SK-N-SH (cell line): ENCODE results near the gene ZNF512B. TPM values are rescaled to one million over a fixed set of nuclear protein-coding genes. Genes with fewer than 3 reads are reported as not detected.

Experiments used
- CTCF ChIA-PET: fragments of 300-600, 350-600 bp; formaldehyde crosslinking; extraction: SDS; loops from one replicate; lab custom pipeline; 2021; lab: Yijun Ruan, JAX
- POLR2A ChIA-PET: fragments of 350-600 bp; sonication (Branson Sonifier 250); formaldehyde crosslinking; extraction: SDS; loops from one replicate; lab custom pipeline; 2020; ENCODE audit warnings: antibody characterized with exemption, inconsistent platforms; lab: Yijun Ruan, JAX
- DNase-seq: peaks from one replicate; pipeline ENCODE4 v3.0.0; 2012
- H2AFZ ChIP-seq: fragments of 200-600 bp; sonication (generic); 2 replicates; pipeline ENCODE4 v1.8.1; 2016; ENCODE audit warnings: antibody characterized with exemption, mild to moderate bottlenecking, low read depth
- H3F3A ChIP-seq: fragments of 200-600 bp; sonication (generic); replicated peaks from 2 replicates; pipeline ENCODE3; 2016; ENCODE audit warnings: antibody characterized with exemption, mild to moderate bottlenecking; ENCODE audit not compliant: insufficient read depth
- H3K27ac ChIP-seq, 2 experiments: fragments of 200-500 bp in 1 of 2; fragments of 200-600 bp in 1 of 2; sonication (Bioruptor generic) in 1 of 2; sonication (generic), shearing (Covaris generic) in 1 of 2; 2 replicates each; pipeline versions ENCODE4 v1.5.1 to v1.6.1; 2014 to 2016; ENCODE audit warnings: low read depth in 2 of 2, inconsistent platforms in 1 of 2, low read length in 1 of 2, mild to moderate bottlenecking in 1 of 2, mixed read lengths in 1 of 2
- H3K27me3 ChIP-seq: fragments of 200-600 bp; sonication (generic), shearing (Covaris generic); 2 replicates; pipeline ENCODE4 v1.6.1; 2016; ENCODE audit warnings: mixed run types; ENCODE audit not compliant: insufficient read depth
- H3K36me3 ChIP-seq, 2 experiments: fragments of 200-500 bp in 1 of 2; fragments of 200-600 bp in 1 of 2; sonication (Bioruptor generic) in 1 of 2; sonication (generic) in 1 of 2; replicated peaks in 1 of 2; 2 replicates each; pipeline versions ENCODE3 to v1.5.1; 2014 to 2016; ENCODE audit warnings: low read length in 1 of 2, mild to moderate bottlenecking in 1 of 2; ENCODE audit not compliant: insufficient read depth in 2 of 2, control insufficient read depth in 1 of 2
- H3K4me1 ChIP-seq, 2 experiments: fragments of 200-500 bp in 1 of 2; fragments of 200-600 bp in 1 of 2; sonication (Bioruptor generic) in 1 of 2; sonication (generic), shearing (Covaris generic) in 1 of 2; 2 replicates each; pipeline versions ENCODE4 v1.5.1 to v1.6.1; 2014 to 2016; ENCODE audit warnings: low read depth in 1 of 2, low read length in 1 of 2, mixed run types in 1 of 2; ENCODE audit not compliant: insufficient read depth in 2 of 2, control insufficient read depth in 1 of 2
- H3K4me2 ChIP-seq: fragments of 200-600 bp; sonication (generic), shearing (Covaris generic); 2 replicates; pipeline ENCODE4 v1.6.1; 2017; ENCODE audit warnings: mixed run types
- H3K4me3 ChIP-seq, 2 experiments: fragments of 200-500 bp in 1 of 2; fragments of 200-600 bp in 1 of 2; sonication (Bioruptor generic) in 1 of 2; sonication (generic), shearing (Covaris generic) in 1 of 2; 2 replicates each; pipeline versions ENCODE4 v1.5.1 to v1.8.1; 2014 to 2016; ENCODE audit warnings: low read depth in 2 of 2, inconsistent platforms in 1 of 2, low read length in 1 of 2, mild to moderate bottlenecking in 1 of 2, mixed read lengths in 1 of 2, moderate library complexity in 1 of 2
- H3K79me2 ChIP-seq: fragments of 200-600 bp; sonication (generic); 2 replicates; pipeline ENCODE4 v1.8.1; 2017; ENCODE audit warnings: mild to moderate bottlenecking; ENCODE audit not compliant: insufficient read depth
- H3K9ac ChIP-seq: fragments of 200-600 bp; sonication (generic); 2 replicates; pipeline ENCODE4 v1.6.1; 2017; ENCODE audit warnings: mixed run types
- H3K9me2 ChIP-seq: fragments of 200-600 bp; sonication (generic); 2 replicates; pipeline ENCODE4 v1.6.1; 2017; ENCODE audit warnings: mixed run types
- H3K9me3 ChIP-seq: fragments of 200-600 bp; sonication (generic); 2 replicates; pipeline ENCODE4 v1.6.1; 2017; ENCODE audit warnings: mixed run types, mild to moderate bottlenecking, moderate library complexity
- H4K20me1 ChIP-seq: fragments of 200-600 bp; sonication (generic); 2 replicates; pipeline ENCODE4 v1.6.1; 2017; ENCODE audit warnings: mild to moderate bottlenecking, mixed run types; ENCODE audit not compliant: insufficient read depth
- CHD2 ChIP-seq: fragments of 150-350 bp; IDR thresholded peaks from 2 replicates; pipeline ENCODE4 v1.6.1; 2018; ENCODE audit warnings: low read length; ENCODE audit not compliant: partially characterized antibody
- CTCF ChIP-seq: fragments of 200-600 bp; sonication (generic); IDR thresholded peaks from 2 replicates; pipeline ENCODE4 v1.6.1; 2017; ENCODE audit warnings: antibody characterized with exemption, mild to moderate bottlenecking, moderate library complexity
- ELF1 ChIP-seq: IDR thresholded peaks from 2 replicates; pipeline ENCODE4 v1.4.0; 2012
- EZH2phosphoT487 ChIP-seq: fragments of 200-600 bp; sonication (generic); IDR thresholded peaks from 2 replicates; pipeline ENCODE4 v1.6.1; 2017; ENCODE audit warnings: low read depth, mixed run types, mild to moderate bottlenecking, antibody characterized with exemption, moderate library complexity, borderline replicate concordance
- FOSL2 ChIP-seq: IDR thresholded peaks from 2 replicates; pipeline ENCODE4 v1.4.0; 2012; ENCODE audit warnings: low read depth, mild to moderate bottlenecking, moderate library complexity, borderline replicate concordance
- FOXJ3 ChIP-seq: sonication (generic); formaldehyde crosslinking; IDR thresholded peaks from 2 replicates; pipeline ENCODE4 v1.5.1; 2020; ENCODE audit warnings: mild to moderate bottlenecking, missing genetic modification reagents
- GABPA ChIP-seq: IDR thresholded peaks from 2 replicates; pipeline ENCODE4 v1.4.0; 2012; ENCODE audit warnings: low read depth, mild to moderate bottlenecking
- JUND ChIP-seq: IDR thresholded peaks from 2 replicates; pipeline ENCODE4 v1.4.0; 2012
- MXI1 ChIP-seq: IDR thresholded peaks from 2 replicates; pipeline ENCODE4 v1.6.1; 2012; ENCODE audit warnings: mild to moderate bottlenecking, low read depth, low read length, improper control_type of control experiment
- NFIC ChIP-seq: IDR thresholded peaks from 2 replicates; pipeline ENCODE4 v1.4.0; 2012; ENCODE audit warnings: borderline replicate concordance
- NRF1 ChIP-seq: IDR thresholded peaks from 2 replicates; pipeline ENCODE4 v1.6.1; 2012; ENCODE audit warnings: low read depth, mild to moderate bottlenecking, low read length
- PBX3 ChIP-seq: IDR thresholded peaks from 2 replicates; pipeline ENCODE4; 2012
- POLR2AphosphoS5 ChIP-seq: IDR thresholded peaks from 2 replicates; pipeline ENCODE4 v1.6.1; 2012; ENCODE audit warnings: low read depth, low read length
- RAD21 ChIP-seq: IDR thresholded peaks from 2 replicates; pipeline ENCODE4 v1.6.1; 2012; ENCODE audit warnings: mild to moderate bottlenecking, low read length
- RFX5 ChIP-seq: IDR thresholded peaks from 2 replicates; pipeline ENCODE4 v1.6.1; 2012; ENCODE audit warnings: mild to moderate bottlenecking, improper control_type of control experiment, low read length
- RXRA ChIP-seq: IDR thresholded peaks from 2 replicates; pipeline ENCODE4 v1.4.0; 2012; ENCODE audit warnings: low read depth, mild to moderate bottlenecking, borderline replicate concordance
- SIN3A ChIP-seq: IDR thresholded peaks from 2 replicates; pipeline ENCODE4 v1.6.1; 2012; ENCODE audit warnings: low read depth, mild to moderate bottlenecking, low read length, moderate library complexity, borderline replicate concordance
- SMC3 ChIP-seq: IDR thresholded peaks from 2 replicates; pipeline ENCODE4 v1.6.1; 2012; ENCODE audit warnings: low read depth, low read length, improper control_type of control experiment
- TAF1 ChIP-seq: IDR thresholded peaks from 2 replicates; pipeline ENCODE4 v1.6.1; 2012; ENCODE audit warnings: low read depth, mild to moderate bottlenecking, low read length, moderate library complexity, borderline replicate concordance
- TCF12 ChIP-seq: IDR thresholded peaks from 2 replicates; pipeline ENCODE4 v1.4.0; 2012
- TEAD4 ChIP-seq: IDR thresholded peaks from 2 replicates; pipeline ENCODE4 v1.4.0; 2012; ENCODE audit warnings: mild to moderate bottlenecking, borderline replicate concordance; ENCODE audit not compliant: insufficient read depth
- USF1 ChIP-seq: IDR thresholded peaks from 2 replicates; pipeline ENCODE4 v1.4.0; 2012; ENCODE audit warnings: low read depth, borderline replicate concordance
- YY1 ChIP-seq: IDR thresholded peaks from 2 replicates; pipeline ENCODE4 v1.4.0; 2012; ENCODE audit warnings: low read depth, mild to moderate bottlenecking
- WGBS: methylation state at CpG from one replicate; pipeline ENCODE4 v1.1.6; 2017; ENCODE audit warnings: low lambda C conversion rate; 5-methylcytosine and 5-hydroxymethylcytosine counted together
- polyA plus RNA-seq, 3 experiments: library from polyadenylated mRNA; depleted of rRNA; stranded (reverse); fragments of >200 nt; gene quantifications; 2 replicates each; pipeline ENCODE4 v1.2.3, GENCODE V29; 2012
- TF ChIP-seq, protein P1 (sequence below): fragments of 150-350 bp; IDR thresholded peaks from 2 replicates; pipeline ENCODE4 v1.6.1; 2017; ENCODE audit warnings: antibody characterized with exemption, low read length, low read depth, borderline replicate concordance

ZNF512B gene
- polyA plus RNA-seq, 1 of the 3 experiments (the other 2 are of a cell fraction), result 11.8 TPM

- POLR2A ChIA-PET, result interaction anchor here (1.2 kb wide), 1 partner anchor 252 kb away, joined by 3 read pairs; no protein-coding TSS in a partner anchor
- DNase-seq, result no peak
- no peaks in the 10 kb centered on the region for H3K9me3 ChIP-seq
- no peaks in the 10 kb centered on the region for H3F3A ChIP-seq
- TF ChIP-seq CHD2, result no peak
- no peak for TF ChIP-seq NRF1
- no peak for TF ChIP-seq TCF12
- no peak for TF ChIP-seq GABPA
- TF ChIP-seq PBX3, result no peak
- no peak for TF ChIP-seq YY1
- TF ChIP-seq SMC3, result no peak
- no peak for TF ChIP-seq SIN3A
- TF ChIP-seq RAD21, result no peak
- no peak for TF ChIP-seq ELF1
- H3K9me2 ChIP-seq, result no peaks in the 10 kb centered on the region
- no peak overlapping the region for H3K4me3 ChIP-seq
- H3K4me2 ChIP-seq, result no peak overlapping the region
- H3K27ac ChIP-seq, result no peak overlapping the region
- H3K4me1 ChIP-seq, result peaks cover 0 to 4% of the 10 kb centered on the region in 2 experiments; a peak in 1 of 4 replicates
- H3K79me2 ChIP-seq, result peaks cover 100% of the 10 kb centered on the region
- no peaks in the 10 kb centered on the region for H3K27me3 ChIP-seq
- CTCF ChIA-PET, result interaction anchor here (1.3 kb wide), 1 partner anchor 10 kb away, joined by 3 read pairs; no protein-coding TSS in a partner anchor
- H3K36me3 ChIP-seq, result peaks cover 0 to 7% of the 10 kb centered on the region in 2 experiments
- H3K9ac ChIP-seq, result no peak overlapping the region
- peaks cover 66% of the 10 kb centered on the region for H4K20me1 ChIP-seq
- 96% methylated on average over 12 of the region's 12 CpGs for WGBS
- H2AFZ ChIP-seq, result no peak overlapping the region
Measured at GRCh38 chr20:63913768-63914167, 56.0 kb downstream of the ZNF512B start.

- TF ChIP-seq RXRA (no peak), RFX5 (no peak), EZH2phosphoT487 (no peak), NFIC (no peak), TEAD4 (no peak), CTCF (no peak), TAF1 (no peak), USF1 (no peak), PBX3 (no peak), FOXJ3 (CRISPR knock-in tag) (no peak), MXI1 (no peak), FOSL2 (no peak), JUND (no peak), CHD2 (no peak), SMC3 (no peak), POLR2AphosphoS5 (no peak), SIN3A (no peak)
- TF ChIP-seq, protein P1, sequence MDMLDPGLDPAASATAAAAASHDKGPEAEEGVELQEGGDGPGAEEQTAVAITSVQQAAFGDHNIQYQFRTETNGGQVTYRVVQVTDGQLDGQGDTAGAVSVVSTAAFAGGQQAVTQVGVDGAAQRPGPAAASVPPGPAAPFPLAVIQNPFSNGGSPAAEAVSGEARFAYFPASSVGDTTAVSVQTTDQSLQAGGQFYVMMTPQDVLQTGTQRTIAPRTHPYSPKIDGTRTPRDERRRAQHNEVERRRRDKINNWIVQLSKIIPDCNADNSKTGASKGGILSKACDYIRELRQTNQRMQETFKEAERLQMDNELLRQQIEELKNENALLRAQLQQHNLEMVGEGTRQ, result no peak
- H4K20me1 ChIP-seq, result peaks cover 85% of the 10 kb centered on the region
- no peak overlapping the region for H3K4me3 ChIP-seq
- H3K4me1 ChIP-seq, result peaks cover 0 to 6% of the 10 kb centered on the region in 2 experiments; a peak in 1 of 4 replicates
- H3K9me2 ChIP-seq, result no peaks in the 10 kb centered on the region
- no peak for DNase-seq
- peaks cover 0 to 7% of the 10 kb centered on the region in 2 experiments for H3K36me3 ChIP-seq
- no peak overlapping the region for H2AFZ ChIP-seq
- ChIA-PET CTCF (interaction anchor here (0.7 to 2.1 kb wide), 3 partner anchors 10 to 292 kb away, joined by 3 to 6 read pairs (median 3); no protein-coding TSS in a partner anchor), POLR2A (interaction anchor here (0.7 kb wide), 1 partner anchor 20 kb away, joined by 8 read pairs; no protein-coding TSS in a partner anchor)
- no peaks in the 10 kb centered on the region for H3K27me3 ChIP-seq
- no peak overlapping the region for H3K9ac ChIP-seq
- peaks cover 100% of the 10 kb centered on the region for H3K79me2 ChIP-seq
- 93% methylated on average over 7 of the region's 12 CpGs for WGBS
- H3K27ac ChIP-seq, result no peak overlapping the region
- peaks cover 3% of the 10 kb centered on the region for H3F3A ChIP-seq
- no peak overlapping the region for H3K4me2 ChIP-seq
- H3K9me3 ChIP-seq, result no peaks in the 10 kb centered on the region
Measured at GRCh38 chr20:63911176-63911575, 58.6 kb downstream of the ZNF512B start.
